Activated CD4-positive, alpha-beta T cell treated with anti-CD3 and anti-CD28 coated beads for 1 hour (primary cell): Measurements from ENCODE around the gene RAB29.
A peak's percentile ranks its signal among the peaks of the same experiment; 100 is the strongest.

Experiments used
- DNase-seq: peaks from one replicate; pipeline ENCODE4 v3.0.0-alpha.2; 2020

RAB29 gene

DNA sequence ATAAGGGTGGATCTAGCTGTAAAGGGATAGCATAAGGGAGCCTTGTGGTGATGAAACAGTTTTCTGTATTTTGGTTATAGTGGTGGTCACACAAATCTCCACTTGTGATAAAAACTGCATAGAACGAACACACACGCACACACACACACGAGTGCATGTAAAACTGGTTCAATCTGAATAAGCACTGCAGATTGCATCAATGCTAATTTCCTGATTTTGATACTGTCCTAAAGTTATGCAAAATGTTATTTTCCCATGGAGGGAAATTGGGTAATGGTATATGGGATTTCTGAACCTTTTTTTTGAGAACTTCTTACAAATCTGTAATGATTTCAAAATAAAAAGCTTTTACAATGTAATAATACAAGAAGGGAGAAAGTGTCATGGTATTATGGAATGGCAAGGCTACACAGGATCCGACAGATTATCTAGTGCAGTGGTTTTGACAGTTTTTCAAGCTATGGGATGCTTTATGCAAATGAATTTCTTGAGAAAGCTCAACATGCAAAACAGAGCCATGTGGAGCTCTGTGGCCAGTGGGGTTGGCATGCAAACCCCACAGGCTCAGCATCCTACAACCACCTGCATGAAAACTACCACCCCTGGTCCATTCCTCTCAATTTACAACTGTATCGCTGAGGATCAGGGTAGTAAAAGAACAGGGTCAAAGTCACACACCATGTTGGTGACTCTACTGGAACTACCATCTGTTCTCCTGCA, 18.9 kb upstream of the RAB29 start:
- DNase-seq = no peak

DNA sequence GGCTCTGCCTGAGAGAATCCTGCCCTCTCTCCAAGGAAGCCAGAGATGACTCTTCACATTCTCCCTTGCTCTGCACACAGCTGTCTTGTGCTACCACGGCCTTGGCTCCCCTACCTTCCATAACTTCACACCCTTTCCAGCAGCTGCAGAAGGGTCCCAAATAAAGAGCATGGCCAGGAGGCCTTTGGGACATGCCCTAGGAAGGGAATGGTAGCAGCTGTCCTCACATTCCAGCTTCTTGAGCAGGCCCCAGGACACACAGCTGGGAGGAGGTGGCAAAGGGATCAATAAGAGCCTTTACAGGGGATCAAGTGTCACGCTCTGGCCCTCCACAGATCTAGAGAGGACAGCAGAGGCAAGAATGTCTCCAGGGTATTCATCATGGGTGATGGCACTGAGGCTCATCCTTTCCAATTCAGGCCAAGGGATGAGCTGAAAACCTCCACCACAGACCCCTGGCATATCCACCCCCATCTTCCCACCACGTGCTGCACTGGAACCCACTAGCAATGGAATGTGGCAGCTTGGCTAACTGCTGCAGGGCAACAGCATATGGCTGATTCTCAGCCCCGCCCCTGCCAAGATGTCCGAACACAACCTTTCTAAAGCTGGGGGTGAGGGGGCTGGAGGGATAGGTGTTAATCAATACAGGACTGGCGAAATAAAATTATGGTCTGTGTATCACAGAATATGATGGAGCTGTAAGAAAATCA, 17.8 kb upstream of the RAB29 start:
- DNase-seq = no peak

DNA sequence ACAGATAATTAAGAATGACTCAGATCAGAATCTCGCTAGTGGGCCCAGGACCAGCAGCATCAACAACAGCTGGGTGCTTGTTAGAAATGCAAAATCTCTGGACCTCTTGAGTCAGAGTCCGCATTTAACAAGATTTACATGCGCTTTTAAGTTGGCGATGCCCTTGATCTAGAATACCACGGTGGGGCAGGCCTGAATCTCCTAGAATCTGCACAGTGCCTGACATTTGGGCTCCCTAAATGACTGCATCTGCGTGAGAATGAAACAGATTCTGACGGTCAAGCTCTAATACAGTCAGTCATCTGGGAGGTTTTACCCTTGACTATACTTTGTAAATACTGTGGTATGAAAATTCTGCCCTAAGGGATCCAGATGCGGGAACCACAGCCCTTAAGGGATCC, 17.2 kb upstream of the RAB29 start:
- DNase-seq = no peak

DNA sequence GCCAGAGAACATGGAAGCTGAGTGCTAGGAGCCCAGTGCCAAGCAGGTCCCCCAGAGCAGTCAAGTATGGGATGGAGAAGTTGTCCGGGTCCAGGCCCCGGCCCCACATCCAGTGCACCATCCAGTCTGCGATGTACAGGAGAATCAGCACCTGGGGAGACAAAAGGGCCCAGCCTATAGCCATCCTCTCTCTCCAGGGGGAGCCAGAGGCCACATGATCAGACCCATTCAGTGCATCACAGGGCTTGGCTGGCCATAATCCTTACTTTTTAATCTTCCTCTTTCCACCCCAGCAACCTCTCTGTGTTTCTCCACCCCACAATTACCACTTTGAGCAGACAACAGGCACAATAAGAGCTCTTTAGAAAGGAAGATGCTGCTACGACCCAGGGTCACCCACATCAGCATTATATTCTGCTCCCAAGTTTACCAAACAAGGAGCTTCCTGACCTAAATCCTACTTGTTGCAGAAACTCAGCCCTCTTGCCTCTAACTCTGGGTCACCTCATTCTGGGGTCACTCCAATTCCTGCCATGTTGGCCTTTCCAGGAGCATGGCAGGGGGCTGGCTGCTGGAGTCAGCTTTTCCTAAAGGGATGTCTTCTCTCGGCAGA, 16.4 kb upstream of the RAB29 start:
- peak; percentile 49 for DNase-seq

DNA sequence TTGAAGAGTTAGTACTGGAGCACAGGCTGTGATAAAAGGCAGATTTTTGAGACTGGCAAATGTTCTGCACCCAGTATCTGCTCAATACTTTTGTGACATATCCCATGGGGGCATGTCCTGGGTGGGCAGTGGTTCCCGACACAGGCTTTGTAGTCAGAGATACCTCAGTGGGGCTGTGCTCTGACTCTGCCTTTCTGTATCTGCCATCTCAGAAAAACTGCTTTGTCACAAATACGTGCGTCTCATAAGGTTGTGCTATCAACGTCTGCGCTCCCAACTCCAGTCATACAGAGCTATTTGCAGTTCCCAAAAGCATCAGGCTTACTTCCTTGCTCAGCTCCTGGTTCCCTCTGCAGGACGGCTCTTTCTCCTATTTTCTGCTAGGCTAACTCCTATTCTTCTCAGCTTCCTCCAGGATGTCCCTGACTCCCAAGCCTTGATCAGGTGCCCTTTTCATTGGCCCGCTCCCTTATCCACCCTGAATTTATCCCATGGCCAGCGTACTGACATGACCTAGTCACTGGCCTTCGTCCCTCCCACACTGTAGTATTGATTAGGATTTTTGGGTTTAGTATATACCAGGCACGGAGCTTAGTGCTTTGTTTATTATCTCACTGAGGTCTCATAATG, 12.1 kb upstream of the RAB29 start:
- no peak for DNase-seq

DNA sequence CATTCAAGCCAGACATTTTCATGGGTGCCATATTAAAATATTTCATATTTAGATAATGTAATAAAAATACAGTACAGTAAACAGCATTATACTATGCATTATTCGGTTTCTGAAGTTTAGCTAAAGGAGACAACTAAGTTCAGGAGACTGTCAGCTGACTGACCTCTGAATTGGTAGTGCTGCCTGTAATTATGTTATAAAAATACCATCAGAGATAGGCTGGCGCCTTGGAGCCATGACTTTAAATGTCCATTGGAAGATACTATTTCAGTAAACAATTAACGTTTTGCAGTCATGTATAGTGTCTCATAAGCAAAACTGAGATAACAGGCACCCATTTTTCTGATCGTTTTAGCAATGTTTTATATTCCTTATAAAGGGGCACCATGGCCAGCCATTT, 11.3 kb upstream of the RAB29 start:
- no peak for DNase-seq

DNA sequence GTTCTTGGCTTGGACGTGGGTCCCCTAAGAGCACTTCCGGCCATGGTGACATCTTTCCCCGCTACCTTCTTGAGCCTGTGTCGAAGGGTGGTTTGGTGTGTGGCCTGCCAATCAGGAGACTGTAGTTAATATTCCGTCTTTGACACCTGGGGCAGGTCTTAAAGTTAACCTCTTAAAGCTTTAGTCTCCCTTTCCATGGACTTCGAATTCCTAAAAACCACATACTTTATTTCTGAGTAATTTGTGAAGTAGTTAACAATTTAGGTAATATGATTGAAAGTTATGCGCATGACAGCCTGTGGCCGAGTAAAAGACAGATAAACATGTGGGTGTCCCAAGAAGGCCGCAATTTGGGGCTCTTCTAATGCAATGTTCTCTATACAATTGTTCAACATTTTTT, 10.2 kb upstream of the RAB29 start:
- DNase-seq = no peak

DNA sequence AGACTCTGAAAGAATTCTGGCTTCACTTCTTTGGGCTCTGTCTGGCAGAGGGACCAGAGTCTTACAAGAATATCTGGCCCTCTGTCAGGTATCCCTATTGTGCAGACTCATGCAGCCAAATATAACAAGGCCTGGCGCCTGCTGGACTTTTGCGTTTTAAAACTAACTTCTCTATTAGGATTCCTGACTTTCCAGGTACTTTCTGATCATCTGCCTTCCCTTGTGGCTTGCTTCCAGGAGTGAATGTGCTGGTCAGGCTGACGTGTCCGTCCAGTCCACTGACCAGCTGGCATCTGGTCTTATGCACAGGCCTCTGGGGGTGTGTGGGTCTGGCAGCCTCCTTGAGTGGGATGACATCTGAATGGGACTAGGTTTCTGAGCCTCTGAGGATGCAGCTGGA, 8.6 kb upstream of the RAB29 start:
- no peak for DNase-seq

DNA sequence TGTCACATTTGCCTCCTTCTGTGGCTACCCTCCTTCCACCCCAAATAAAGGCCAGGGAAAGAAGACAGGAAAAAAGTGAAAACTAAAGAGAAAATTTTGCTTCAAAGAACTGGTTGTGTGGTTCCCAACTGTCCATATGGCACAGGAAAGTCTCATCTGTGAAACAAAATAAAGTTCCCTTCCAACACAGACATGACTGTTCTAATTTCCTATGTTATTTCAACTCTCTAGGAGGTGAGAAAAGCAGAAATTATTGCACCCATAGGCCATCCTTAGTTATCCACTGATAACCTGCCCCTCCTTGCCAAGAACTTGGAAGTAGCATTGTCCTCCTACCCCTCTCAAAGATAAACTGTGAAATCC, 8.1 kb upstream of the RAB29 start:
- DNase-seq = no peak

DNA sequence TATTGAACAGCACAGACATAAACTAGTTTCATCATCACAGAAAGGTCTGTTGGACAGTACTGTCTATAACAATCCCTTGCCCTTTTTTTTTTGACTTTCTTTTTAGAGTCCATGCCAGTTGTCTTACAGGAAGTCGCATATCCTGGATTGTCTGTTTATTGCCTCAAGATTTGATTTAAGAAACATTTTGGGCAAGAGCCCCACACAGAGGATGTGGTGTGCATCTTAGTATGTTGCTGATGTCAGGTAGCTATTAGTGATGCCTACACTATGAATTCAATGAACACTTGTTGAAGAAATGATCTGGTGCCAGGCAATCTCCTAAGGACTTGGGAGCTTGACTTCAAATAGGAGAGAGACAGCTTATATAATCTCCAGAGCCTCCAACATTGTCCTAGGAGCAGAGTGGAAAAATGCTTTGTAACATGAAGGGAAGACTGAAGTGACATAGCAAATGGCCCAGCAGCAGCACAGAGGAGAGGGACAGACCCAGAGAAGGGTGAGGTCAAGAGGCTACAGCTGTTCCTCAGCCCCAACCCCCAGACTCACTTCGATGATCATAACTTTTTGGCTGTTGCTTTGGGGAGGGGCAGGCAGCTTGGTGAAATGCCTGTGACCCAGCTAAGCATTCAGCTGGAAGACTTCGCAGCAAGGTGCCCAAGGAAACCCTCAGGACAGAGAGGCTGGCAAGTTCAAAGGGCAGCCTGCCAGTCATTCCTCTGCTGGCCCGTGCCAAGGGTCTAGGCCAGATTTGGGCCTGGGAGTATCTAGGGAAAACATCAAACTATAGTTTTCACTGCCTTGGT, 7.5 kb upstream of the RAB29 start:
- DNase-seq = no peak

DNA sequence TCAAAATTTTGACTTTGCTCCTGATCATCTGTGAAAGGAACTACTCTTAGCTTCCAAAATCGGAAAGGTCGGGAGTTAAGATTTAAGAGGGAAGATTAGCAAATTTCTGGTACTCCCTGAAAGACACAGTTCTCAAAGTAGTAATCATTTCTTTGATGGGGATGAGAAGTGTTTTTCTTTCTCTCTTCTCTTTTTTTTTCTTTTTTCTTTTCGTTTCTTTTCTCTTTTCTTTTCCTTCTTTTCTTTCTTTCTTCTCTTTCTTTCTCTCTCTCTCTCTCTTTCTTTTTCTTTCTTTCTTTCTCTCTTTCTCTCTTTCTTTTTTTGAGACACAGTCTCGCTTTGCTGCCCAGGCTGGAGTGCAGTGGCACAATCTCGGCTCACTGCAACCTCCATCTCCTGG, 5.1 kb upstream of the RAB29 start:
- DNase-seq = no peak

DNA sequence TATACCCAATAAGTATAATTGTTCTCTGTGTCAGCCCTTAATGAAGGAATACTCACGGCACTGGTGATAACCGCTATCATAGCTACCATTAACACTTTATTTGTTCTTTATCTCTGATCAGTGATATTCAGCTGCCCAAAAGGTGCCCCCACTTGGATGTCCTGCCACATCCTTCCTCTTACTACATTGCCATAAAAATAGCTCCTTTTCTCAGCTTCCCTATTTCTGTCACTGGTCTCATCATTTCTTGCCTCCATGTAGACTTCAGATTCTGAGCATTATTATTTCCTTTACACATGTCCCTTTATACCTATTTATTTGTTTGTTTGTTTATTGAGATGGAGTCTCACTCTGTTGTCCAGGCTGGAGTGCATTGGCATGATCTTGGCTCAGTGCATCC, 2.7 kb upstream of the RAB29 start:
- DNase-seq = no peak

DNA sequence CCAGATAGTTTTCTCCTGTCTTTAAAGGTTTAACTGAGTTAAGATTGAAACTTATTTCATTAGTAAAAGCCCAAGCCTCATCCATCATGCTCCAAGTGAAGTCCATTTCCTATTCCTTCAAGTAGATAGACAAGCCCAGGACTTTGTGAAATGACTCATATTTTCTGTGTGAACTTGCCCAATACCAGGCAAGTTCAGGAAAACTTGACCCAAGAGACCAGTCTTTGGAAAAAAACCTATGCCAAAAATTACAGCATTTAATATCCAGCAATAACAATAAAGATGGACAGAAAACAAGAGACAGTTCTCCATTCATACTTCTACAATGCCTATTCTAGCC, 405 bp upstream of the RAB29 start:
- no peak for DNase-seq

DNA sequence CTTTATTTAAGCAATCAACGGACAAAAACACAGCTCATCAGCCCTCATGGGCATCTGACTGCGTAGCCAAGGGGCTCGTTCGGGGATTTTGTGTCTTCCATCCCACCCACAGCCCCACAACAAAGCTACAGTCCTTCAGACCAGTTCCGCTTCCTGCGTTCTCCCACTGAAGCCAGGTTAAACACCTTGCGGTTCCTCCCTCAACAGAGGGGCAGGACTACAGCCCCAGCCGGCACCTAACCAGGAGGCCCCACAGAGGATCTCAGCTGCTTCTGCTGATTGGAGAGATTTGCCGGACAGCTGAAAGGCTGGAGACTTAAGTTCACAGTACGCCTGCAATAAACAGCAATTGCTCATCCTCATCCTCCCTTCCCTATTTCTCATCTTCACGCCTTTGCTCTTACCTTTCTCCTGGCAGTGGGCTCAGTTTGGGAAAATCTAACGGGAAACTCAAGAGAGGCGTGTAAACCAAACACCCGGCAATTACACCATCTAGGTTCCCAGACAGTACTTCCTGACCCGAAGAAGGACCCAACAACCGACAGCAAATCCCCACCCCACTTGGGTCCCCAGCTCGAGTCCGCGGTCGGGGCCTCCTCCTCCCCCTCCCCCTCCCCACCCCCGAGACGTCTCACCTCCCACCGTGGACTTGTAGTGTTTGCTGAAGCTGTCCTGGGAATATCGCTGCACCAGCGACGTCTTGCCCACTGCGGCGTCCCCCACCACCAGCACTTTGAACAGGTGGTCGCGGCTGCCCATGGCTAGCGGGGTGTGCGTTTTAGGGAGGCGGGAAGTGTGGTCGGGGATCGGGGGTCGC, 876 bp downstream of the RAB29 start:
- DNase-seq = peak; percentile 19

DNA sequence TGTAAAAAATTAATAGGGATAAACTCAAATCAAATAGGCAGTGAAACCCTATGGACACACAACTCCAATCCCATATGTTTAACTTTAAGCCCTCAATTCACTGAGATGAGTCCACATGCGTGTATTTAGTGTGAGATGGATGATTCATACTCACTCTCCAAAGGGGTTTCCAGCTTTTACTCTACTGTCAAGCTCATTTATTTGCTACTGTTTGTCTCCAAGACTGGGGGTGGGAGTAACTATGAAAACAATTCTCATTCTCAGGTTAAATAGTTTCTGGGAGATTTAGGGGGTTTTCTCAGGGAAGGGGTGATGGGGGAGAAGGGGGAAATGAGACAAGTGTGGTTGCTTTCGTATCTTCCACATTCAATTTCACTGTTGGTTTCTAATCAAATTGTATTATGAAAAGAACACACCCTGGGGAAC, 2.7 kb downstream of the RAB29 start:
- DNase-seq = no peak

DNA sequence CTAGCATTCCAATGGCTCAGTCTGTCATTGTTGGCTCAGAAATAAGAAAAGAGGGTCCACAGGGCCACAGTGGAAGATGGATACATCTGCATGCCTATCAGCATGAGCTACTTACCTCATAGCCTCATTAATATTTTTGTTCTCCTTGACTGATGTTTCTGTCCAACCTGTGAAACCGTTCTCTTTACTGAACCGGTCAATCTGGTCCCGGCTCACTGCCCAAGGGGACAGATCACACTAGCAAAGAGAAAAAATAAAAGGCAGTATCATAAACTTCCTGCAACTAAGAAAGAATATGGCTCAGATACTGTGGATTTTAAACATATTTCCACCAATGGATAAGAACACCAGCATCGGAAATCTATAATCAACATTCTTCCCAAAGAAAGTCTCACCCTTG, 4.7 kb downstream of the RAB29 start:
- DNase-seq = no peak

DNA sequence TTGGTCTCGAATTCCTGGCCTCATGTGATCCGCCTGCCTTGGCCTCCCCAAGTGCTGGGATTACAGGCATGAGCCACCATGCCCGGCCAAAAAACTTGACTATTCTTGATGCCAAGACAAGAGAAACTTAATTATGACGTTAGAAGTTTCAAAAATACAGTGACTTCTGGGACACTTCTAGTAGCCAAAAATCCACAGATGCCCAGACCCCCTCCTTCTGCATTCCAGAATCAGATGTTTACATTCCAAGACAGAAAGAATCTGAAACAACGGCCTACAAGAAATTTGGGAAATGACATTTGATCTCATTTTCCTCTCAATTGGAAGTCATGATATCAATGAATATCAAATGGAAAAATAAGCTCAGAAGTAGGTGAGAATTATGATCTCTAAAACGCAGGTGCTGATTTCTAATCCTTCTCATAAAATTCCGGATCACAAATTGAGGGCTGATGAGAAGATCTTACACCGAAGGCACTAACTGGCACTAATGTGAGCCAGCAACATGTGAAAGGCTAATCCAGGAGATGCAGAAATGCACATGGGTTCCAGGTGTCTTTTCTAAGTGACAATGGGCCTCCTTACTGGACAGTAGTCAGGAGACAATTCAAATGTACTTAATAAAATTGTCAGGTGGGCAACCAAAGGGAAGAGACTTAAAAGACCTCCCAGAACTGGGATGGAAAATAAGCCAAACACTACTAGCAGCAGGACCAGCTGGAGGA, 5.5 kb downstream of the RAB29 start:
- no peak for DNase-seq

DNA sequence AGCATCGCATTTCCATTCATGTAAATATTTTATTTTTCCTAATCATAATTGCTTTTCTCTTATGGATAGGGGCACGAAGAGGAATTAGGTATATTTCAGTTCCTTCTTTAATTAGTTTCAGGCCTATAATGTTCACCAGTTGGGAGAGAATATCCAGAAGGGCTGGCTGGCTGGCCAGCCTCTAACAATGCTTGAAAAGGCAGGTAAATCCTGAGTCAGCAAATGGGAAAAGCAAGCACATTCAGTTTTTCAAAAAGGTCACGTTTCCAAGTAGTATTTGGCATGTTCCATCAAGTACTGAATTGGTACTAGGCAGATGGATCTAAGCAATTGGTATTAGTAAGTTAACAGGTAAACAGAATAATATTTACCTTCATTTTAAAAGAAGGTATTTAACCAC, 8.0 kb downstream of the RAB29 start:
- DNase-seq = no peak

DNA sequence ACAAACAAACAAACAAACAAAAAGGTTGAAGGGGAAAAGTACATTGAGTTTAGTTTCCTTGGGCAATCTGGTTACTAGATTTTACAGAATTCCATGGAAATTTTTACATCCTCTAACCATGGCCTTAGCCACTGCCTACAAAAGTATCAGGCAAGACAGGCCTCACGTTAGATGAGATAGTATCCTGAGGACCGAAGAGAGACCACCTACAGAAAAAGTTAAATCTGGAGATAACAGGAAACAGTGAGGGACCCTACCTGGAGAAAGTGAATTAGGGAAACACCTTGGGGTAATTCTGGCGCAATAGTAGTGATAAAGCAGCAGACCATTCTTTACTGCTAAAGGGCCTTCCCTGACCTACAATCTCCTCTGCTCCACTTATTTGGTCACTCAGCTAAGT, 8.7 kb downstream of the RAB29 start:
- no peak for DNase-seq

DNA sequence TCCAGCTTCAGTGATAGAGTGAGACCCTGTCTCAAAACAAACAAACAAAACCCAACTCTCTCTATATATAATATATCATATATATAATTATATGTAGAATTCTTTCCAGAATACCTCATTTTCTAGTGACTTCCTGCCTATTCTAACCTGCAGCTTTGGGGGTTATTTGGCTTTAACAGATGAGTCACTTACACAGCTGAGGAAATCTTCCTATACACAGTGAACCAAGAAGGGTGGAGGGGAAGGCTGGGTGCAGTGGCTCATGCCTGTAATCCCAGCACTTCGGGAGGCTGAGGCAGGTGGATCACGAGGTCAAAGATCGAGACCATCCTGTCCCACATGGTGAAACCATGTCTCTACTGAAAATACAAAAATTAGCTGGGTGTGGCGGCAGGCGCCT, 9.2 kb downstream of the RAB29 start:
- DNase-seq = no peak

DNA sequence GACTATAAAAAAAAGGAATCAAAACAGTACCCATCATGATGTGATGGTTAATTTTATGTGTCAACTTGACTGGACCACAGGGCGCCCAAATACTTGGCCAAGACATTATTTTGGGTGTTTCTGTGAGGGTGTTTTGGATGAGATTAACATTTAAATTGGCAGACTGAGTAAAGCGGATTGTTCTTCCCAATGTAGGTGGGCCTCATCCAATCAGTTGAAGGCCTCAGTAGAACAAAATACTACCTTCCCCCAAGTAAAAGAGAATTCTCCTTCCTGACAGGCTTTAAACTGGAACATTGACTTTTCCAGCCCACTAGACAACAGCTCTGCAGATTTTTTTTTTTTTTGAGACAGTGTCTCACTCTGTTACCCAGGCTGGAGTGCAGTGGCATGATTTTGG, 10.7 kb downstream of the RAB29 start:
- no peak for DNase-seq

DNA sequence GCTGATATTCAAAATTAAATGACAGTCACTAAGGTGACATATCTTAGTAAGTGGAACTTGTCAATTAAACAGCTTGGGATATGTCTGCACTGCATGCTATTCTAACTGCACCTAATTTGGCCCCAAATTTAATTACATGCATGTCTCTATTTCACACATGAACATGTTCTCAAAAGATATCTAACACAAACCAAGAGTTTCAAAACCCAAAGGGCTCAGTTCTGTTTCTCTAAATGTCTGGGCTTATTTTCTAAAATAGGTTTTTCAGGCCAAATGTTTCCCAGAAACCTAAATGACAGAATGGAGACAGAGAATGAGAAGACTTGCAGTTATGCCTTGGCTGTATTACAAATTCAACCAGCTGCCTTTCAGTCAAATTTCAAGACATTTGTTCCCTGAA, 11.3 kb downstream of the RAB29 start:
- no peak for DNase-seq
